Dendritic cell treated with granulocyte-macrophage colony-stimulating factor and Interleukin-4, amounts not matched to agents 40 ng/mL and 50 ng/mL, for 4 days (primary cell): ENCODE results near the gene ELOVL2.

ENCODE experiments used
- H3K27ac Mint-ChIP-seq: one replicate; pipeline ENCODE4 v1.8.0; 2022; ENCODE audit warnings: mild to moderate bottlenecking, mixed read lengths
- H3K27me3 Mint-ChIP-seq: one replicate; pipeline ENCODE4 v1.8.0; 2022; ENCODE audit warnings: mild to moderate bottlenecking, mixed read lengths
- H3K36me3 Mint-ChIP-seq: one replicate; pipeline ENCODE4 v1.8.0; 2022; ENCODE audit warnings: low read depth, mixed read lengths
- H3K4me1 Mint-ChIP-seq: one replicate; pipeline ENCODE4 v1.8.0; 2022; ENCODE audit warnings: low read depth, mixed read lengths
- H3K4me3 Mint-ChIP-seq: one replicate; pipeline ENCODE4 v1.8.0; 2022; ENCODE audit warnings: mild to moderate bottlenecking, moderate library complexity, mixed read lengths
- H3K9me3 Mint-ChIP-seq: one replicate; pipeline ENCODE4 v1.8.0; 2022; ENCODE audit warnings: mixed read lengths
- intact Hi-C: fragments of 100-400 bp; cut with micrococcal nuclease; formaldehyde crosslinking; loops from one replicate; pipeline ENCODE4 v1.15.0; 2022

Gene ELOVL2

GRCh38 chr6:11043378-11043960 is 636 bp downstream of the ELOVL2 start:
- H3K27ac Mint-ChIP-seq, result no peak overlapping the region
- no peaks in the 10 kb centered on the region for H3K36me3 Mint-ChIP-seq
- H3K4me1 Mint-ChIP-seq, result peaks cover 14% of the 10 kb centered on the region
- peak overlapping the region; percentile 66 for H3K4me3 Mint-ChIP-seq
- intact Hi-C loops, result no loop called here
- no peaks in the 10 kb centered on the region for H3K9me3 Mint-ChIP-seq
- peaks cover 68% of the 10 kb centered on the region for H3K27me3 Mint-ChIP-seq

- Mint-ChIP-seq H3K27ac (no peak overlapping the region), H3K9me3 (no peaks in the 10 kb centered on the region)
- intact Hi-C loops, result no loop called here
Observed at GRCh38 chr6:11042750-11043377, 1.2 kb downstream of the ELOVL2 start.

GRCh38 chr6:11042025-11042749 is 1.9 kb downstream of the ELOVL2 start:
- H3K36me3 Mint-ChIP-seq, result no peaks in the 10 kb centered on the region
- H3K9me3 Mint-ChIP-seq, result no peaks in the 10 kb centered on the region
- peaks cover 14% of the 10 kb centered on the region for H3K4me1 Mint-ChIP-seq
- peaks cover 63% of the 10 kb centered on the region for H3K27me3 Mint-ChIP-seq
- no peak overlapping the region for H3K4me3 Mint-ChIP-seq
- H3K27ac Mint-ChIP-seq, result no peak overlapping the region
- intact Hi-C loops, result no loop called here

More at GRCh38 chr6:11042750-11043377, 1.2 kb downstream of the ELOVL2 start:
- Mint-ChIP-seq H3K4me1 (peaks cover 14% of the 10 kb centered on the region), H3K36me3 (no peaks in the 10 kb centered on the region), H3K4me3 (no peak overlapping the region), H3K27me3 (peaks cover 65% of the 10 kb centered on the region)

GRCh38 chr6:11040134-11040533 is 4.0 kb downstream of the ELOVL2 start:
- Mint-ChIP-seq H3K36me3 (no peaks in the 10 kb centered on the region), H3K4me3 (no peak overlapping the region), H3K27me3 (peaks cover 60% of the 10 kb centered on the region), H3K4me1 (peaks cover 14% of the 10 kb centered on the region), H3K27ac (no peak overlapping the region), H3K9me3 (no peaks in the 10 kb centered on the region)
- intact Hi-C loops, result no loop called here

- Mint-ChIP-seq H3K27me3 (peaks cover 58% of the 10 kb centered on the region), H3K27ac (no peak overlapping the region), H3K9me3 (no peaks in the 10 kb centered on the region), H3K4me1 (peaks cover 7% of the 10 kb centered on the region), H3K4me3 (no peak overlapping the region), H3K36me3 (no peaks in the 10 kb centered on the region)
- intact Hi-C loops, result no loop called here
Observed at GRCh38 chr6:11039040-11039439, 5.1 kb downstream of the ELOVL2 start.

GRCh38 chr6:11036977-11037430 is 7.1 kb downstream of the ELOVL2 start:
- Mint-ChIP-seq H3K4me1 (no peaks in the 10 kb centered on the region), H3K36me3 (no peaks in the 10 kb centered on the region), H3K27ac (no peak overlapping the region), H3K9me3 (no peaks in the 10 kb centered on the region), H3K27me3 (peaks cover 46% of the 10 kb centered on the region), H3K4me3 (no peak overlapping the region)
- intact Hi-C loops, result no loop called here

- H3K4me1 Mint-ChIP-seq, result no peaks in the 10 kb centered on the region
- H3K4me3 Mint-ChIP-seq, result no peak overlapping the region
- H3K36me3 Mint-ChIP-seq, result no peaks in the 10 kb centered on the region
- no peaks in the 10 kb centered on the region for H3K9me3 Mint-ChIP-seq
- intact Hi-C loops, result no loop called here
- H3K27ac Mint-ChIP-seq, result no peak overlapping the region
- H3K27me3 Mint-ChIP-seq, result peaks cover 48% of the 10 kb centered on the region
Observed at GRCh38 chr6:11036351-11036740, 7.8 kb downstream of the ELOVL2 start.

GRCh38 chr6:11035616-11036350 is 8.3 kb downstream of the ELOVL2 start:
- H3K4me3 Mint-ChIP-seq, result no peak overlapping the region
- H3K9me3 Mint-ChIP-seq, result no peaks in the 10 kb centered on the region
- H3K27ac Mint-ChIP-seq, result no peak overlapping the region
- H3K36me3 Mint-ChIP-seq, result no peaks in the 10 kb centered on the region
- no peaks in the 10 kb centered on the region for H3K4me1 Mint-ChIP-seq
- intact Hi-C loops, result no loop called here
- peaks cover 46% of the 10 kb centered on the region for H3K27me3 Mint-ChIP-seq

- Mint-ChIP-seq H3K4me1 (no peaks in the 10 kb centered on the region), H3K27me3 (peaks cover 40% of the 10 kb centered on the region), H3K9me3 (no peaks in the 10 kb centered on the region), H3K27ac (no peak overlapping the region), H3K4me3 (no peak overlapping the region), H3K36me3 (no peaks in the 10 kb centered on the region)
- intact Hi-C loops, result no loop called here
Observed at GRCh38 chr6:11033825-11034224, 10.3 kb downstream of the ELOVL2 start.

- Mint-ChIP-seq H3K36me3 (no peaks in the 10 kb centered on the region), H3K9me3 (no peaks in the 10 kb centered on the region), H3K27ac (no peak overlapping the region), H3K27me3 (peaks cover 40% of the 10 kb centered on the region), H3K4me3 (no peak overlapping the region), H3K4me1 (no peaks in the 10 kb centered on the region)
- intact Hi-C loops, result no loop called here
Observed at GRCh38 chr6:11030904-11031303, 13.2 kb downstream of the ELOVL2 start.

- no peaks in the 10 kb centered on the region for H3K4me1 Mint-ChIP-seq
- intact Hi-C loops, result no loop called here
- peaks cover 36% of the 10 kb centered on the region for H3K27me3 Mint-ChIP-seq
- no peaks in the 10 kb centered on the region for H3K36me3 Mint-ChIP-seq
- H3K4me3 Mint-ChIP-seq, result no peak overlapping the region
- H3K27ac Mint-ChIP-seq, result no peak overlapping the region
- no peaks in the 10 kb centered on the region for H3K9me3 Mint-ChIP-seq
Observed at GRCh38 chr6:11028959-11029358, 15.1 kb downstream of the ELOVL2 start.

- no peaks in the 10 kb centered on the region for H3K36me3 Mint-ChIP-seq
- H3K27me3 Mint-ChIP-seq, result peaks cover 32% of the 10 kb centered on the region
- H3K9me3 Mint-ChIP-seq, result no peaks in the 10 kb centered on the region
- intact Hi-C loops, result no loop called here
- no peaks in the 10 kb centered on the region for H3K4me1 Mint-ChIP-seq
- H3K4me3 Mint-ChIP-seq, result no peak overlapping the region
- H3K27ac Mint-ChIP-seq, result no peak overlapping the region
Observed at GRCh38 chr6:11027565-11028110, 16.5 kb downstream of the ELOVL2 start.

- H3K9me3 Mint-ChIP-seq, result no peaks in the 10 kb centered on the region
- H3K4me3 Mint-ChIP-seq, result no peak overlapping the region
- H3K4me1 Mint-ChIP-seq, result no peaks in the 10 kb centered on the region
- no peaks in the 10 kb centered on the region for H3K36me3 Mint-ChIP-seq
- peaks cover 36% of the 10 kb centered on the region for H3K27me3 Mint-ChIP-seq
- H3K27ac Mint-ChIP-seq, result no peak overlapping the region
- intact Hi-C loops, result no loop called here
Observed at GRCh38 chr6:11025921-11026635, 18.0 kb downstream of the ELOVL2 start.
